Activated CD4-positive, alpha-beta T cell treated with anti-CD3 and anti-CD28 coated beads, Interleukin-2, amount 10 ng/mL, durations not matched to agents 7 days and 5 days (primary cell): Measurements from ENCODE around the gene RANBP1. TPM values are rescaled to one million over a fixed set of nuclear protein-coding genes. Genes with fewer than 3 reads are reported as not detected.

ENCODE experiments used
- CTCF ChIA-PET: fragments of 350-600 bp; sonication (Branson Sonifier 250); formaldehyde crosslinking; loops from one replicate; lab custom pipeline; 2021; ENCODE audit warnings: antibody characterized with exemption; lab: Charles Lee
- POLR2A ChIA-PET: fragments of 350-600 bp; sonication (Branson Sonifier 250); formaldehyde crosslinking; loops from one replicate; lab custom pipeline; 2021; ENCODE audit warnings: antibody characterized with exemption; lab: Charles Lee
- DNase-seq: peaks from one replicate; pipeline ENCODE4 v3.0.0-alpha.2; 2020
- H3K27ac Mint-ChIP-seq: one replicate; pipeline ENCODE4 v1.8.0; 2021; ENCODE audit warnings: mild to moderate bottlenecking, moderate library complexity, mixed read lengths
- H3K27me3 Mint-ChIP-seq: one replicate; pipeline ENCODE4 v1.8.0; 2021; ENCODE audit warnings: mixed read lengths
- H3K36me3 Mint-ChIP-seq: one replicate; pipeline ENCODE4 v1.8.0; 2021; ENCODE audit warnings: low read depth, mixed read lengths
- H3K4me1 Mint-ChIP-seq: one replicate; pipeline ENCODE4 v1.8.0; 2021; ENCODE audit warnings: mixed read lengths
- H3K4me3 Mint-ChIP-seq: one replicate; pipeline ENCODE4 v1.8.0; 2021; ENCODE audit warnings: mild to moderate bottlenecking, moderate library complexity, mixed read lengths
- H3K9me3 Mint-ChIP-seq: one replicate; pipeline ENCODE4 v1.8.0; 2021; ENCODE audit warnings: mixed read lengths
- total RNA-seq, 2 experiments: library from RNA; stranded (reverse); gene quantifications; one replicate each; pipeline ENCODE4 v1.2.3, GENCODE V29; 2021

RANBP1 gene
- total RNA-seq, 2 experiments from 2014 or later: 229 to 234 TPM

DNA sequence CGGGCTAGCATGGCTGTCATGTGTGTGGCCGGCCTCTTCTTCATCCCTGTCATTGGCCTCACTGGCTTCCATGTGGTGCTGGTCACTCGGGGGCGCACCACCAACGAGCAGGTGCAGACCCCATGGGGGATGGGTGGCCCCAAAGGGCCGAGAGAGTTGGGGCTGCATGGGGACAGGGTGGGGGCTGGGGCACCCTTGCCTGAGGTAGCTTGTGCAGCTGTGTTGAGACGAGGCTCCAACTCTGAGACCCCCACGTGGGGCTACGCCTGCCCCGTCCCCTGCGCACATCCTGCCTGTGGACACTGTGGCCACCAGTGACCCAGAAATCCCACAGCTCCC, 24.2 kb downstream of the RANBP1 start:
- POLR2A ChIA-PET: no interaction called here
- Mint-ChIP-seq H3K4me3 (no peak overlapping the region), H3K27me3 (no peaks in the 10 kb centered on the region), H3K36me3 (no peaks in the 10 kb centered on the region), H3K4me1 (no peaks in the 10 kb centered on the region), H3K27ac (no peak overlapping the region), H3K9me3 (no peaks in the 10 kb centered on the region)
- DNase-seq: no peak
- CTCF ChIA-PET: no interaction called here

DNA sequence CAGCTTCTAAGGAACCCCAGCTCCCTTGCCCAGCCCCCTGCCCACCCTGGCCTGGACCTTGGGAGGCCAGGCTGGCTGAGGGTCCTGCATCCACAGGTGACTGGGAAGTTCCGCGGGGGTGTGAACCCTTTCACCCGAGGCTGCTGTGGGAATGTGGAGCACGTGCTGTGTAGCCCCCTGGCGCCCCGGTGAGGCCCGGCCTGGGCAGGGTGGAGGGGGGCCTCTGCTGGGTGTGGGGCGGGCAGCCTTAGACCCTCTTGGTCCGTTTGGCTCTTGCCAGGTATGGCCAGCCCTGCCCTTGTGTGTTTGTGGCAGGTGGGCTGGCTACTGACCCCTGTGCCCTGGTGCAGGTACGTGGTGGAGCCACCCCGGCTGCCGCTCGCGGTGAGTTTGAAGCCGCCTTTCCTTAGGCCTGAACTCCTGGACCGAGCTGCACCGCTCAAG, 24.6 kb downstream of the RANBP1 start:
- DNase-seq: no peak
- no peaks in the 10 kb centered on the region for H3K36me3 Mint-ChIP-seq
- no peaks in the 10 kb centered on the region for H3K4me1 Mint-ChIP-seq
- H3K27ac Mint-ChIP-seq: no peak overlapping the region
- POLR2A ChIA-PET: no interaction called here
- no peak overlapping the region for H3K4me3 Mint-ChIP-seq
- H3K27me3 Mint-ChIP-seq: no peaks in the 10 kb centered on the region
- CTCF ChIA-PET: no interaction called here
- H3K9me3 Mint-ChIP-seq: no peaks in the 10 kb centered on the region

DNA sequence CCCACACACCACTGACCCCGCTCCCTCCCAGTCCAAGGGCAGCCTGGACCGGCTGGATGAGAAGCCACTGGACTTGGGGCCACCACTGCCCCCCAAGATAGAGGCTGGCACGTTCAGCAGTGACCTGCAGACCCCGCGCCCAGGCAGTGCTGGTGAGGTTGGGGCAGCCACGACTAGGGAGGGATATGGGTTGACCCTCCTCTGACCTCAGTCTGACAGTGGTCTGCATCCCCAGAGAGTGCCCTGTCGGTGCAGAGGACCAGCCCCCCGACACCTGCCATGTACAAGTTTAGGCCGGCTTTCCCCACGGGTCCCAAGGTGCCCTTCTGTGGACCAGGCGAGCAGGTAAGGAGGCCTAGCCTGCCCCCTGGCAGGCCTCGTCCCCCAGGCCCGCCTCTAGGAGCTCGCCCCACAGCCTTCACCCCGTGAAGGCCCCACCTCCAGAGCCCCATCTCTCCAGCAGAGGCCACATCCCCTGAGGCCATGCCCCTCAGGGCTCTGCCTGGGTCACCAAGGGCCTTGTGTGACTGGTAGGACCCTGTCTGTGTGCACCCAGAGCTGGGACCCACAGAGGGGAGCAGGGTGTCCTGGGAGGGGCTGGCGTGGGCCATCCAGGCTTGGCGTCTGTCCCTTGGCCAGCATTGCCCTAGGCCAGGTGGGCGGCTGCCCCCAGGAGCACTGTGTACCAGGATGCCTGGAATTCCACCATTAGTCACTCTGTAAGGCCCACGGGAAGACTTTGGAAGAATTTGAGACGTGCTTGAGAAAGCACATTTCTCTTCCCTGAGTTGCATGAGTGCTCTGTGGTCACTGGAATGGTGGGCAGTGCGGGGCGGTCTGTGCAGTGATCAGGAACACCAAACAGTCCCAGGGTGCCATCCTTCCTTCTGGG, 25.5 kb downstream of the RANBP1 start:
- Mint-ChIP-seq H3K4me3 (no peak overlapping the region), H3K36me3 (no peaks in the 10 kb centered on the region), H3K4me1 (no peaks in the 10 kb centered on the region), H3K27me3 (no peaks in the 10 kb centered on the region), H3K9me3 (no peaks in the 10 kb centered on the region), H3K27ac (no peak overlapping the region)
- POLR2A ChIA-PET: no interaction called here
- no peak for DNase-seq
- CTCF ChIA-PET: no interaction called here

DNA sequence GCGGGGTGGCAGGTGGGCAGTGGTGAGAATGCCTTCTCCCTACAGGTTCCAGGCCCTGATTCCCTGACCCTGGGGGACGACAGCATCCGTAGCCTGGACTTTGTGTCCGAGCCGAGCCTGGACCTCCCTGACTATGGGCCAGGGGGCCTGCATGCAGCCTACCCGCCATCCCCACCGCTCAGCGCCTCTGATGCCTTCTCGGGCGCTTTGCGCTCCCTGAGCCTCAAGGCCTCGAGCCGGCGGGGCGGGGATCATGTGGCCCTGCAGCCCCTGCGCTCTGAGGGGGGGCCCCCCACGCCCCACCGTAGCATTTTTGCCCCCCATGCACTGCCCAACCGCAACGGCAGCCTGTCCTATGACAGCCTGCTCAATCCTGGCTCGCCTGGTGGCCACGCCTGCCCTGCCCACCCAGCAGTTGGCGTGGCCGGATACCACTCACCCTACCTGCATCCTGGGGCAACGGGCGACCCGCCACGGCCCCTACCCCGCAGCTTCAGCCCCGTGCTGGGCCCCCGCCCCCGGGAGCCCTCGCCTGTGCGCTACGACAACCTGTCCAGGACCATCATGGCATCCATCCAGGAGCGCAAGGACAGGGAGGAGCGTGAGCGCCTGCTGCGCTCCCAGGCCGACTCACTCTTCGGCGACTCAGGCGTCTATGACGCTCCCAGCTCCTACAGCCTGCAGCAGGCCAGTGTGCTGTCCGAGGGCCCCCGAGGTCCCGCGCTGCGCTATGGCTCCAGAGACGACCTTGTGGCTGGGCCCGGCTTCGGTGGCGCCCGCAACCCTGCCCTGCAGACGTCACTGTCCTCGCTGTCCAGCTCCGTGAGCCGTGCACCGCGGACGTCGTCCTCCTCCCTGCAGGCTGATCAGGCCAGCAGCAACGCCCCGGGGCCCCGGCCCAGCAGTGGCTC, 27.1 kb downstream of the RANBP1 start:
- no peak for DNase-seq
- Mint-ChIP-seq H3K27me3 (no peaks in the 10 kb centered on the region), H3K9me3 (no peaks in the 10 kb centered on the region), H3K27ac (no peak overlapping the region), H3K4me3 (no peak overlapping the region), H3K36me3 (no peaks in the 10 kb centered on the region), H3K4me1 (no peaks in the 10 kb centered on the region)
- POLR2A ChIA-PET: no interaction called here
- CTCF ChIA-PET: no interaction called here

DNA sequence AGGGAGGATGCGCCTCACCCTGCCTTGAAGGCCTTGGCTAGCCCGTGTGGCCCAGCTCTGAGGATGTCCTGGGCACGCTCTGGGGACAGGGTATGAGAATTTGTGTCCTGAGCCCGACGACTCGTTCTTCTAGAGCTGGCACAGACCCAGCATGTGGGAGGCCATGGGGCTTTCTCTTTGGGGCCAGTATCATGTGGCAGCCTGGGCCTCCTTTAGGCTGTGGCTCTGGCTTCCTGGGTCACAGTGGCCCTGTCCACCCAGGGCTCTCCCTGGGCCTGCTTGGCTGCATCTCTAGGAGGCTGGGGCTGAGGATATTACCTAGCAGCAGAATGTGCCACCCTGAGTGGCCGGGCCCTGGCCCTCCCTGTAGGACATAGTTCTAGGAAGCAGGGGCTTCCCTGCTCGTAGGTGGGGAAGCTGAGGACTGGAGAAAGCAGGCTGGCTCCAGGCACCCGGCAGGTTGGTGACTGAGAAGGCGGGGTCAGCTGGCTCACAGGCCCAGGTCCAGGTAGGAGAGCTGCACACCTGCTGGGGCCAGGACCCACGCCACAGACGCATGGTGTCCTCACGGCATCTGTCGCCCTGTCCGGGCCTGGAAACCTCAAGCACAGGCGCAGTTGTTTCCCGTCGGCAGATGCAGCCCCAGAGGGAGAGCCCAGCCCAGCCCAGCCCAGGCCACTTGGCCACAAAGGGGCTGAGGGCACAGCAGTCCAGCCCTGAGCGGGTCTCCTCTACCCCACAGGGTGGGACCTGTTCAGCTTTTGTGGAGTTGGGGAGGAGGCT, 28.2 kb downstream of the RANBP1 start:
- ChIA-PET CTCF (no interaction called here), POLR2A (no interaction called here)
- DNase-seq: no peak
- Mint-ChIP-seq H3K4me1 (no peaks in the 10 kb centered on the region), H3K36me3 (no peaks in the 10 kb centered on the region), H3K27ac (no peak overlapping the region), H3K4me3 (no peak overlapping the region), H3K9me3 (no peaks in the 10 kb centered on the region), H3K27me3 (no peaks in the 10 kb centered on the region)

DNA sequence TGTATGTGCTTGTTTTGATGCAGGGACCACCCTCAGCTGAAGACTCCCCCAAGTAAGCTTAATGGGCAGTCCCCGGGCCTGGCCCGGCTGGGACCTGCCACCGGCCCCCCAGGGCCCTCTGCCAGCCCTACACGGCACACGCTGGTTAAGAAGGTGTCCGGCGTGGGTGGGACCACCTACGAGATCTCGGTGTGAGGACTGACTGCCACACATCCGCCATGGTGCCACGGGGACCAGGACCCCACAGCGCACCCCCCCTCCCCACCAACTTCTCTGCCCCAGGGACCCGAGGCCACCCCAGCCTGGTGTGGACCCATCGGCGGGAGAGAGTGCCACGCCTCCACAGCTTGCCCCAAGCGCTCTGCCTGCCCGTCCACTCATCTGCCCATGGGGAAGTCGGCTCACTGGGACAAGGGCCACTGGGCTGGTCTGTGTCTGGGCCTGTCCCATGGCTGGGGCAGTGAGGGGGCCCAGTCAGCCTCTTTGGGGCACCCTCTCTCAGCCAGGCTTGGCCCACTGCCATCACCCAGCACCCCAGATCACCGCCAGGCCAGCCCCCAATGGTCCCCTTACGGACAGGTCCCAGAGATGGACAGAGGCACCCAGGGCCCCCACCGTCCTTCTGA, 29.4 kb downstream of the RANBP1 start:
- ChIA-PET POLR2A (no interaction called here), CTCF (no interaction called here)
- Mint-ChIP-seq H3K4me3 (no peak overlapping the region), H3K9me3 (no peaks in the 10 kb centered on the region), H3K27me3 (no peaks in the 10 kb centered on the region), H3K4me1 (no peaks in the 10 kb centered on the region), H3K36me3 (no peaks in the 10 kb centered on the region), H3K27ac (no peak overlapping the region)
- DNase-seq: no peak

DNA sequence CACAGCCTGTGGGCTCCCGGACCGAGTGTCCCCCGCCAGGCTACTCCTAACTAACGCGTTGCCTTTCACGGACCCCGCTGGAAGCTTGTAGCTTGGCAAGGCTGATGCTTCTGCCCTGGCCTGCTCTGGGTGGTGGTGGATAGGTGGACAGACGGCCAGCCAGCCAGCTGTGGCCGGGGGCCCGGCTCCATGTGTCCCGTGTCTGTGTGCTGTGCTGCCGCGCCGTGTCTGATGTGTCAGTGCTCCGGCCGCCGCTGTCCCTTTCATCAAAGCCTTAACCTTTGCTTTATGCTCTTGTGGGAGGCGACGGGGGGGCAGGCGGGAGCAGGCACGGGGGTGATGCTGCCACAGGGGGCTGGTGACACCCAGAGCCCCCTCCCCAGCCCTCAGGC, 29.9 kb downstream of the RANBP1 start:
- ChIA-PET CTCF (no interaction called here), POLR2A (no interaction called here)
- no peaks in the 10 kb centered on the region for H3K36me3 Mint-ChIP-seq

DNA sequence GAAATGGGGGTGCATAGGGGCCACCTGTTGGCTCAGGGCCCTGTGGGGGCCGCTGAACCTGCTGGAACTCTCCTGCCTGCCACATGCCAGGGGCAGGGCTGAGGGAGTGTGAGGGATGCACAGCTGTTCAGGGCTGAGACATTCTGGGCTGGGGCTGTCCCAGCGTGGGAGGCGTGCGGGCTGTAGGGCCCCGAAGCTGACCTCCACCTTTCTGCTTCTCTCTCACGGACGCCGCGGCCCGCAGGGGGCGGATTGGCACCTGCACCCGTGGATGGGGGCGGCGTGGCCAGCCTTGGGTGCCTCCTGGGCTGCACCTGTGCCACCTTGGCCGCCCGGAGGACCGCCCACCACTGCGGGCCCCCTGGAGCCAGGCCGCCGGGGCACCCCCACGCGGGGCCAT, 30.9 kb downstream of the RANBP1 start:
- Mint-ChIP-seq H3K4me1 (no peaks in the 10 kb centered on the region), H3K36me3 (no peaks in the 10 kb centered on the region), H3K4me3 (no peak overlapping the region), H3K9me3 (no peaks in the 10 kb centered on the region), H3K27ac (no peak overlapping the region), H3K27me3 (no peaks in the 10 kb centered on the region)
- no peak for DNase-seq
- ChIA-PET CTCF (no interaction called here), POLR2A (no interaction called here)

More for the DNA sequence above, 29.9 kb downstream of the RANBP1 start:
- no peak for DNase-seq
- no peaks in the 10 kb centered on the region for H3K4me1 Mint-ChIP-seq
- H3K4me3 Mint-ChIP-seq: no peak overlapping the region
- no peak overlapping the region for H3K27ac Mint-ChIP-seq
- H3K27me3 Mint-ChIP-seq: no peaks in the 10 kb centered on the region
- H3K9me3 Mint-ChIP-seq: no peaks in the 10 kb centered on the region

DNA sequence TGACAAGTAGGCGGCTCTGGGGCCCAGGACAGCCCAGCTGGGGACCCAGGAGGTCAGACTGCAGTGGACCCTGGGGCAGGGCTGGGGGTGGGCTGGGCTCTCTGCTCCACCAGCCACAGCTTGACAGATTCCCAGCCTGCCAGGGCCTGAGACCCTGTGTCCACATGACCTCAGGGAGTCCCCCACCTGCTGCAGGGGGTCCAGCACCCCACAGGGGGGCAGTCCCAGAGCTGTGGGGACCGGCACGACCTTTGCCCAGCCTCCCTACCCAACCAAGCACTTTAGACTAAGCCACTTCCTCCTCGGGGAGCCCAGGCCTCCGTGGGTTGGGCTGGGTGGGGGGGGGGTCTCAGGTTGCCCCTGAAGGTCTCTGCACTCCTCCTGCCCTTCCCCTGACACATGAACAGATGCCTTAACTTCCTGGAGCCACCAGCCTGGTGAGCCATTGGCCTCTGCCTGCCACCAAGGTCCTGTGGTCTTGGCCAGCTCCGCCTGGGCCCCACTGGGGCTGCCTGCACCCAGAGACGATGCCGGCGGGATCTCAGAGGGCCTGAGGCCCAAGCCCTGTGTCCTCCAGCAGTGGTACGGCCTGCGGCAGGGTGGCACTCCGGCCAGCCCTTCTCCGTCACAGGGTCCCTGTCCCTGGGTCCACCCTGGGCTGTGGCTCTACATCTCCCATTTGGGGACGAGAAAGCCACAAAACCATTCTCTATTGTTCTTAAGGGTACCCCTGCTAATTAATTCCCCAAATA, 31.5 kb downstream of the RANBP1 start:
- Mint-ChIP-seq H3K36me3 (no peaks in the 10 kb centered on the region), H3K4me1 (no peaks in the 10 kb centered on the region), H3K27ac (no peak overlapping the region), H3K27me3 (no peaks in the 10 kb centered on the region), H3K4me3 (no peak overlapping the region), H3K9me3 (no peaks in the 10 kb centered on the region)
- ChIA-PET CTCF (no interaction called here), POLR2A (no interaction called here)
- DNase-seq: no peak

DNA sequence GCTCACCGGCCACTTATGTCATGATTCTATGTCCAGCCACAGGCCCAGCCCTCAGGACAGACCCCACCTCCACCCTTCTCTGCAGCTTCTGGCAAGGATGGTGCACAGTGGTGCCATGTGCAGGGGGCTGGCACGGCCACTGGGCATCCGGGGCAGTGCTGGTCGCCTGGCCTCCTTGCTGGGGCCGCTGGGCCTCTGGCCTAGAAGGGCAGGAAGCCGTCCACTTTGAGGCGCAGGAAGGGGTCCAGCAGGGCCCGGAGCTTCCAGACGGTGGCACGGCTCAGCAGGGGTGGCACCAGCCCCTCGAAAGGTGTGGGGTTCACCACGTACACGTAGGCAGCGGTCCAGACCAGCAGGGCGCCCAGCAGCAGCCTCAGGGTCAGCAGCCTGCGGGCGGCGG, 32.5 kb downstream of the RANBP1 start:
- Mint-ChIP-seq H3K4me1 (no peaks in the 10 kb centered on the region), H3K9me3 (no peaks in the 10 kb centered on the region), H3K36me3 (no peaks in the 10 kb centered on the region), H3K27me3 (no peaks in the 10 kb centered on the region), H3K27ac (no peak overlapping the region), H3K4me3 (no peak overlapping the region)
- CTCF ChIA-PET: no interaction called here
- no peak for DNase-seq
- POLR2A ChIA-PET: no interaction called here

DNA sequence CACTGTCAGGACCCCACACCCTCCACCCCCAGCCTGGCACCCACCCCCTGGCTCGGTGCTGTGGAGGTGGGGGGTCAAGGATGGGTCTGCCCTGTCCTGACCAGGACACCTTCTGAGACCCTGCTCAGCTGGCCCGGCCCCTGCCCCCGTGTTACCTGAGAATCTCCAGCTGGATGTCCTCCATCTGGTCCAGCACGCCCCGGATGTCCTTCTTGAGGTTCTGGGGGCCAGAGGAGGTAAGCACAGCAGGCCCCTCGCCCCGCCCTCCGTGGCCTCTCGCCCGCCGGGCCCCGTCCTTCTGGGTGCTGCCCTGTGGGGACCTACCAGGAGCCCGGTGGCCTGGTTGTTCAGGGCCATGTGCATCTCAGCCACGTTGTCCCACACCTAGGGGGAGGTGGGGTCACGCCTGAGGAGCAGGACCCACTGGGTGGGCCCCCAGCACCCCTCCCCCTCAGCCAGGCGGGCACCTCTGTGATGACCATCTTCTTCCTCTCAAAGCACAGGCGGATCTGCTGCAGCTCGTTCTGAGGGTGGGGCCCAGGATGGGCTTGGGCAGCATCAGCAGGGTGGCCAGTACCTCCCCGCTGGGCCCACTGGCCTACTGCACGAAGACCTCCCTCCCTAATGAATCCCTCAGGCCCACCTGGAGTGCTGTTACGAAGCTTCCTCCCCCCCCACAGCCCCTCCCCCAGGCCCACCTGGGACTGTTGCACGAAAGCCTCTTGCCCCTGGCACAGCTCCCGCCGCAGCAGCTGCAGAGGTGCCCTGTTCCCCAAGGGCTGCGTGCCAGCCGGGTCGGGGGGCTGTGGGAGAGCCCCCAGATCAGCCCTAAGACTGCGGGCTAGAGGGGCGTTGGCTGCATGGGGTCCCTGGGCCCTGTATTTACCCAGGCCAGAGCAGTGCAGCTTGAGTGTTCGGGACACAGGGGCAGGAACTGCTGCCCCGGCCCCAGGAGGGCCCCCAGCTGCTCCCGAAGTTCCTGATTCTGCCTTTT, 33.6 kb downstream of the RANBP1 start:
- ChIA-PET POLR2A (no interaction called here), CTCF (no interaction called here)
- Mint-ChIP-seq H3K4me3 (no peak overlapping the region), H3K36me3 (no peaks in the 10 kb centered on the region), H3K9me3 (no peaks in the 10 kb centered on the region), H3K27ac (no peak overlapping the region), H3K4me1 (peaks cover under 1% of the 10 kb centered on the region), H3K27me3 (no peaks in the 10 kb centered on the region)
- DNase-seq: no peak
